ENCODE results near the gene SET.

SET gene

GRCh38 chr9:128731093-128731492 lies 42.1 kb downstream of the SET start:
- no peak for DNase-seq
- no peak for ATAC-seq

GRCh38 chr9:128731691-128732090 lies 42.7 kb downstream of the SET start:
- DNase-seq, result no peak
- no peak for ATAC-seq

GRCh38 chr9:128732576-128732975 lies 43.6 kb downstream of the SET start:
- ATAC-seq, result no peak

GRCh38 chr9:128733256-128733655 lies 44.2 kb downstream of the SET start:
- ATAC-seq (peak; percentile 34), DNase-seq (no peak)

More at GRCh38 chr9:128732576-128732975, 43.6 kb downstream of the SET start:
- DNase-seq, result no peak

- DNase-seq (no peak), ATAC-seq (no peak)
These were observed 46.4 kb downstream of the SET start for GRCh38 chr9:128735373-128735772.

- ATAC-seq (no peak), DNase-seq (no peak)
These were observed 53.4 kb downstream of the SET start for GRCh38 chr9:128742401-128742800.

- no peak for ATAC-seq
- no peak for DNase-seq
These were observed 54.4 kb downstream of the SET start for GRCh38 chr9:128743421-128743820.
